ENCODE measurements around the gene TTC16. TPM values are rescaled to one million over a fixed set of nuclear protein-coding genes. Genes with fewer than 3 reads are reported as not detected.

The TTC16 gene
- total RNA-seq, 3 donors from 2014 or later, result 0.31 TPM; not detected in 2

- TF ChIP-seq CTCF (IDR thresholded peaks at IDR 0.05), result no peak
- DNase-seq, result no peak
- no peak overlapping the region for H3K4me3 ChIP-seq
- H3K36me3 ChIP-seq (ENCODE audit: low read depth), result no peaks in the 10 kb centered on the region
- intact Hi-C loops (cut with DNase I, micrococcal nuclease), result loop anchor here in 1 of 2 donors (5.0 to 10.0 kb wide), 2 partner anchors 47 to 139 kb away; partner anchors contain the start of gene AK1
- H3K9me3 ChIP-seq, result no peaks in the 10 kb centered on the region
- peaks cover 18% of the 10 kb centered on the region for H3K4me1 ChIP-seq (ENCODE audit: low read depth)
- ATAC-seq, result no peak
Observed at GRCh38 chr9:127735530-127736185, 19.8 kb downstream of the TTC16 start.

DNA sequence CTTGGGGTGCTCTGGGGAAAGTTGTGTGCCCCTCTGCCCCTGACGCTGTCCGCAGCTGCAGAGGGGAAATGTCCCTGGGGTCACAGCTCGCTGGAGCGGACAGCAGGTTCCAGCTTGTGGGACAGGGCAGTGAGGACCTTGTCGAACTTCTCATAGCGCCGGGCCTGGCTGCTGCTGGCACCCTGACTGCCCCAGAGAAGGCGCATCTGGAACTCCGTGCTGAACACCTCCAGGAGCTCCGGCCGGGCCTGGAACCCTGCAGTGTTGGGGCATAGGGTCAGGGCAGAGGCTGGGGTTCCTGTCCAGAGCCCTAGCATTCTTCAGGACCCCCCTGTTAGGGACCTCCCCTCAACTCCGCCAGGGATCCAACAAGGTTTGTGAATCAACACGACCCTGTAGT, 22.8 kb downstream of the TTC16 start:
- no peaks in the 10 kb centered on the region for H3K36me3 ChIP-seq (ENCODE audit: low read depth)
- DNase-seq (no peak), ATAC-seq (no peak)
- no peaks in the 10 kb centered on the region for H3K9me3 ChIP-seq
- intact Hi-C loops (cut with DNase I, micrococcal nuclease), result loop anchor here in 1 of 2 donors (5.0 to 10.0 kb wide), 2 partner anchors 44 to 136 kb away; partner anchors contain the start of gene AK1
- no peak for TF ChIP-seq CTCF (IDR thresholded peaks at IDR 0.05)
- peaks cover 21% of the 10 kb centered on the region for H3K4me1 ChIP-seq (ENCODE audit: low read depth)
- no peak overlapping the region for H3K4me3 ChIP-seq

GRCh38 chr9:127739614-127740330, 23.9 kb downstream of the TTC16 start:
- ATAC-seq, result no peak

DNA sequence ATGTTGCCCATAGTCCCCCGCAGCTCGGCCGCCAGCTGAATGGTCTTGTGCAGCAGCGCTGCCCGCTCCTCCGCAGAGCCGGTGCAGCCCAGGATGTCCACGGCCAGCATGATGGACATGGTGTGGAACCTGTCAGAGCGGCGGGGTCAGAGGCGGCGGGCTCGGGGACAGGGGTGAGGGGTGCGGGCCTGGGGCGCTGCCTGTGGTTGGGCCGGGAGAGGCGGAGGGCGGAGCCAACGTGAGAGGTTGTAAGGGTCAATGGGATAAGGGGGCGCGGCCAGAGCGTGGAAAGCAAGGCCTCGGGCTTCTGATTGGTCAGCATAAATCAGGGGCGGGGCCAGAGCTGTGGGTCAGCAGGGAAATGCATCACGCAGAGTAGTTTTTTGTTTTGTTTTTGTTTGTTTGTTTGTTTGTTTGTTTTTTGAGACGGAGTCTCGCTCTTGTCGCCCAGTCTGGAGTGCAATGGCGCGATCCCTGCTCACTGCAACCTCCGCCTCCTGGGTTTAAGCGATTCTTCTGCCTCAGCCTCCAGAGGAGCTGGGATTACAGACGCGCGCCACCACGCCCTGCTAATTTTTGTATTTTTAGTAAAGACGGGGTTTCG, 26.1 kb downstream of the TTC16 start:
- H3K36me3 ChIP-seq (ENCODE audit: low read depth), result no peaks in the 10 kb centered on the region
- intact Hi-C loops (cut with DNase I, micrococcal nuclease), result no loop called here
- peak; percentile 64 to 71 (median 69) for DNase-seq

More at GRCh38 chr9:127739614-127740330, 23.9 kb downstream of the TTC16 start:
- Histone ChIP-seq H3K36me3 (ENCODE audit: low read depth) (no peaks in the 10 kb centered on the region), H3K4me1 (ENCODE audit: low read depth) (peaks cover 14% of the 10 kb centered on the region), H3K4me3 (no peak overlapping the region), H3K9me3 (no peaks in the 10 kb centered on the region)
- no peak for TF ChIP-seq CTCF (IDR thresholded peaks at IDR 0.05)
- intact Hi-C loops (cut with DNase I, micrococcal nuclease), result loop anchor here in 1 of 2 donors (5.0 to 10.0 kb wide), 2 partner anchors 43 to 135 kb away; partner anchors contain the start of gene AK1
- no peak for DNase-seq

More for the DNA sequence above, 26.1 kb downstream of the TTC16 start:
- no peak overlapping the region for H3K4me3 ChIP-seq
- H3K9me3 ChIP-seq, result no peaks in the 10 kb centered on the region
- TF ChIP-seq CTCF (IDR thresholded peaks at IDR 0.05), result no peak
- peak; percentile 68 for ATAC-seq
- peaks cover 14% of the 10 kb centered on the region for H3K4me1 ChIP-seq (ENCODE audit: low read depth)

All from mucosa of descending colon (tissue), 3 donors.